Esophagus squamous epithelium (tissue), 5 donors: ENCODE data around the gene KIAA0513. TPM values are rescaled to one million over a fixed set of nuclear protein-coding genes. Genes with fewer than 3 reads are reported as not detected.

Experiments used
- DNase-seq: peaks from one replicate; lab custom pipeline; 2025; lab: John Stamatoyannopoulos, UW
- H3K27ac ChIP-seq, 4 donors: fragments of 200-600 bp; sonication (generic); one replicate each; pipeline ENCODE4 v1.5.1; 2016 to 2019; ENCODE audit warnings: mild to moderate bottlenecking in 1 of 4
- H3K27me3 ChIP-seq, 4 donors: fragments of 200-600 bp; sonication (generic); 1 replicate in 3 of 4; 2 replicates in 1 of 4; pipeline versions ENCODE4 v1.5.1 to v1.6.0; 2017 to 2021; ENCODE audit warnings: antibody characterized with exemption in 1 of 4
- H3K36me3 ChIP-seq, 3 donors: fragments of 200-600 bp; sonication (generic); one replicate each; pipeline ENCODE4 v1.5.1; 2016 to 2019
- H3K4me1 ChIP-seq, 3 donors: fragments of 200-600 bp; sonication (generic); one replicate each; pipeline ENCODE4 v1.5.1; 2017 to 2019
- H3K4me3 ChIP-seq, 4 donors: fragments of 200-600 bp; sonication (generic); 1 replicate in 3 of 4; 2 replicates in 1 of 4; pipeline ENCODE4 v1.5.1; 2016 to 2019; ENCODE audit warnings: mild to moderate bottlenecking in 2 of 4, moderate library complexity in 1 of 4
- H3K9me3 ChIP-seq, 3 donors: fragments of 200-600 bp; sonication (generic); one replicate each; pipeline ENCODE4 v1.5.1; 2016 to 2019
- CTCF ChIP-seq, 6 experiments: fragments of 450-650 bp in 4 of 6; fragments of 200-600 bp in 2 of 6; sonication (generic) in 2 of 6; IDR thresholded peaks; one replicate each; pipeline ENCODE4 v1.5.1; 2016 to 2019; ENCODE audit warnings: antibody characterized with exemption in 6 of 6, mild to moderate bottlenecking in 4 of 6, moderate library complexity in 4 of 6
- POLR2A ChIP-seq, 4 donors: fragments of 450-650 bp; IDR thresholded peaks; one replicate each; pipeline ENCODE4 v1.6.1; 2017; ENCODE audit warnings: antibody characterized with exemption in 4 of 4, mild to moderate bottlenecking in 4 of 4, moderate library complexity in 3 of 4
- WGBS, 2 donors: methylation state at CpG; one replicate each; pipeline ENCODE4 v1.1.5; 2018; 5-methylcytosine and 5-hydroxymethylcytosine counted together
- intact Hi-C: fragments of 100-400 bp; cut with DNase I; formaldehyde crosslinking; loops from one replicate; pipeline ENCODE4 v1.15.0; 2022
- total RNA-seq, 4 donors: library from RNA; depleted of rRNA; stranded (reverse); fragments of >200 nt; gene quantifications; one replicate each; pipeline ENCODE4 v1.1.0, GENCODE V29; 2016
- donor health status: DM: yes; HTN: yes; CAD: no.

Gene KIAA0513
- total RNA-seq, 4 donors from 2014 or later, result 9.0 to 11.4 (median 9.7) TPM

- no peak overlapping the region for H3K4me3 ChIP-seq
- no peak for DNase-seq
- peaks cover 21 to 68% (median 38%) of the 10 kb centered on the region in 3 donors for H3K4me1 ChIP-seq
- TF ChIP-seq CTCF (IDR thresholded peaks at IDR 0.05) (no peak), POLR2A (IDR thresholded peaks at IDR 0.05) (no peak)
- WGBS, 2 donors, result 87 to 93% methylated on average over 5 to 9 of the region's 19 CpGs
- H3K27ac ChIP-seq, result peak overlapping the region in 1 of 4 donors; percentile 1
- no peaks in the 10 kb centered on the region for H3K36me3 ChIP-seq
- intact Hi-C loops, result no loop called here
- H3K27me3 ChIP-seq, result peaks cover 0 to 34% (median 0%) of the 10 kb centered on the region in 4 donors
- H3K9me3 ChIP-seq, result no peaks in the 10 kb centered on the region
Measured at GRCh38 chr16:85134076-85134788, 106.6 kb downstream of the KIAA0513 start.

GRCh38 chr16:85134789-85135142, 107.2 kb downstream of the KIAA0513 start:
- Histone ChIP-seq H3K27me3 (peaks cover 0 to 34% (median 0%) of the 10 kb centered on the region in 4 donors), H3K9me3 (no peaks in the 10 kb centered on the region), H3K4me3 (no peak overlapping the region), H3K36me3 (no peaks in the 10 kb centered on the region), H3K27ac (peak overlapping the region in 1 of 4 donors; percentile 65), H3K4me1 (peaks cover 21 to 63% (median 36%) of the 10 kb centered on the region in 3 donors)
- TF ChIP-seq CTCF (IDR thresholded peaks at IDR 0.05) (no peak), POLR2A (IDR thresholded peaks at IDR 0.05) (no peak)
- 33 to 73% methylated on average over 1 to 2 of the region's 14 CpGs for WGBS, 2 donors
- DNase-seq, result no peak
- intact Hi-C loops, result no loop called here

- Histone ChIP-seq H3K27ac (peak overlapping the region; percentile 5 to 86 (median 71)), H3K36me3 (no peaks in the 10 kb centered on the region), H3K4me1 (peaks cover 16 to 48% (median 21%) of the 10 kb centered on the region in 3 donors), H3K27me3 (peaks cover 0 to 34% (median 0%) of the 10 kb centered on the region in 4 donors), H3K4me3 (peak overlapping the region in 2 of 4 donors; percentile 31 to 56), H3K9me3 (no peaks in the 10 kb centered on the region)
- DNase-seq, result no peak
- intact Hi-C loops, result no loop called here
- TF ChIP-seq POLR2A (IDR thresholded peaks at IDR 0.05) (no peak), CTCF (IDR thresholded peaks at IDR 0.05) (no peak)
- WGBS, 2 donors, result 33 to 66% methylated on average over 5 to 12 of the region's 12 CpGs
Measured at GRCh38 chr16:85136213-85136701, 108.7 kb downstream of the KIAA0513 start.

GRCh38 chr16:85136702-85137322, 109.2 kb downstream of the KIAA0513 start:
- Histone ChIP-seq H3K27ac (peak overlapping the region; percentile 5 to 86 (median 71)), H3K27me3 (peaks cover 0 to 34% (median 0%) of the 10 kb centered on the region in 4 donors), H3K4me1 (peaks cover 16 to 46% (median 21%) of the 10 kb centered on the region in 3 donors), H3K9me3 (no peaks in the 10 kb centered on the region), H3K36me3 (no peaks in the 10 kb centered on the region), H3K4me3 (peak overlapping the region in 3 of 4 donors; percentile 28 to 56 (median 31))
- intact Hi-C loops, result no loop called here
- no peak for TF ChIP-seq POLR2A (IDR thresholded peaks at IDR 0.05)
- TF ChIP-seq CTCF (IDR thresholded peaks at IDR 0.05), result no peak
- WGBS, 2 donors, result 73 to 76% methylated on average over 12 to 15 of the region's 17 CpGs
- DNase-seq, result no peak
